Left ventricle myocardium inferior (tissue), 1 donor: ENCODE data around the gene RNF115. TPM values are rescaled to one million over a fixed set of nuclear protein-coding genes. Genes with fewer than 3 reads are reported as not detected.
A peak's percentile ranks its signal among the peaks of the same experiment; 100 is the strongest.

Experiments used
- DNase-seq: peaks from one replicate; pipeline ENCODE4 v3.0.0-alpha.2; 2020
- H3K27ac ChIP-seq: fragments of 200-600 bp; replicated peaks from 2 replicates; pipeline ENCODE4 v1.8.0; 2021
- H3K27me3 ChIP-seq: fragments of 200-600 bp; 2 replicates; pipeline ENCODE4 v1.8.0; 2021; ENCODE audit warnings: low read depth
- H3K36me3 ChIP-seq: fragments of 200-600 bp; 2 replicates; pipeline ENCODE4 v1.8.0; 2021
- H3K4me1 ChIP-seq: fragments of 200-600 bp; 2 replicates; pipeline ENCODE4 v1.8.0; 2021
- H3K4me3 ChIP-seq: fragments of 200-600 bp; 2 replicates; pipeline ENCODE4 v1.8.0; 2021; ENCODE audit warnings: mild to moderate bottlenecking, moderate library complexity
- H3K9me3 ChIP-seq: fragments of 200-600 bp; replicated peaks from 2 replicates; pipeline ENCODE4 v1.8.0; 2021
- intact Hi-C: fragments of 100-400 bp; cut with micrococcal nuclease; formaldehyde crosslinking; loops from one replicate; pipeline ENCODE4 v1.11.0; 2022
- total RNA-seq: library from RNA; stranded (reverse); fragmentation: NEBNext Ultra II Directional; extraction: Animal tissue kit (Norgen Biotek cat#: 25700); gene quantifications from one replicate; pipeline ENCODE4 v1.2.1, GENCODE V29; 2021
- TF ChIP-seq, protein P1 (sequence below): fragments of 200-600 bp; IDR thresholded peaks from 2 replicates; pipeline ENCODE4 v1.8.0; 2021; ENCODE audit warnings: antibody characterized with exemption, mild to moderate bottlenecking, borderline replicate concordance
- donor health status: DM: no; HTN: yes; CAD: no; lungs with severe emphysema.

RNF115 gene
- total RNA-seq, 1 donor from 2014 or later: 51.1 TPM

DNA sequence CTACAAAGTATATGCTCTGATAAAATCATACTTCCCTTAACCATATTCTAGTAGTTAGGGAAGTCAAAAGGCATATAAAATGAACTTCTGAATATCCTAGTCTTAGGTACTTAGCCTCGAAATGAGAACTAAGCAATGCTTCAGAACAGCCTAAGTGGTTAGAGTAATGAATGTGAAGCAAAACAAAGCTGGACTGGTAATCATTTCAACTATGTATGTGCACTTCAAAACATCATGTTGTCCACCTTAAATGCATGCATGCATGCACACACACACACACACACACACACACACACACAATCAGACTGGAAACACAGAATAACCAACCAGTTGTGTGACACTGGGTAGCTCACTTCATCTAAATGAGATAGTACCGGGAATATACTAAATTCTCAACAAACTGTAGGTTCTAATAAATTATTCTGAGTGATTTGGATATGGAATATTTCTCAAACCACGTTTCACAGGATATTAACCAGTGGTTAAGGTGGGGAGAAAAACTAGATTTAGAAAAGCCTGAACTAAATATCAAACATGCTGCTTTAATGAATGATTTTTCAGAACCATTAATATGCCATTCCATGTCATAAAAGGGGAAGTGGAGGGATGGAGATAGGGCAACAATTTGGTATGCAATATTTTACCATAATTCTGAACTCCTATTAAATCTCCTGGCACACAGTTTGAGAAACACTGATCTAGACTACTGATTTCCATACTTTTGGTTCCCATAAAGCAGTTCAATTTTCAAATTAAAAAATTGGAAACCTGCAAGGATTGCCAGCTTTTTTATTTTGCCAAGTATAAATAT, 19.5 kb downstream of the RNF115 start:
- TF ChIP-seq, protein P1, sequence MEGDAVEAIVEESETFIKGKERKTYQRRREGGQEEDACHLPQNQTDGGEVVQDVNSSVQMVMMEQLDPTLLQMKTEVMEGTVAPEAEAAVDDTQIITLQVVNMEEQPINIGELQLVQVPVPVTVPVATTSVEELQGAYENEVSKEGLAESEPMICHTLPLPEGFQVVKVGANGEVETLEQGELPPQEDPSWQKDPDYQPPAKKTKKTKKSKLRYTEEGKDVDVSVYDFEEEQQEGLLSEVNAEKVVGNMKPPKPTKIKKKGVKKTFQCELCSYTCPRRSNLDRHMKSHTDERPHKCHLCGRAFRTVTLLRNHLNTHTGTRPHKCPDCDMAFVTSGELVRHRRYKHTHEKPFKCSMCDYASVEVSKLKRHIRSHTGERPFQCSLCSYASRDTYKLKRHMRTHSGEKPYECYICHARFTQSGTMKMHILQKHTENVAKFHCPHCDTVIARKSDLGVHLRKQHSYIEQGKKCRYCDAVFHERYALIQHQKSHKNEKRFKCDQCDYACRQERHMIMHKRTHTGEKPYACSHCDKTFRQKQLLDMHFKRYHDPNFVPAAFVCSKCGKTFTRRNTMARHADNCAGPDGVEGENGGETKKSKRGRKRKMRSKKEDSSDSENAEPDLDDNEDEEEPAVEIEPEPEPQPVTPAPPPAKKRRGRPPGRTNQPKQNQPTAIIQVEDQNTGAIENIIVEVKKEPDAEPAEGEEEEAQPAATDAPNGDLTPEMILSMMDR: no peak
- Histone ChIP-seq H3K27me3 (no peaks in the 10 kb centered on the region), H3K9me3 (no peaks in the 10 kb centered on the region), H3K27ac (peak overlapping the region; percentile 55), H3K36me3 (no peaks in the 10 kb centered on the region), H3K4me1 (peaks cover 67% of the 10 kb centered on the region), H3K4me3 (no peak overlapping the region)
- DNase-seq: no peak
- intact Hi-C loops: no loop called here

DNA sequence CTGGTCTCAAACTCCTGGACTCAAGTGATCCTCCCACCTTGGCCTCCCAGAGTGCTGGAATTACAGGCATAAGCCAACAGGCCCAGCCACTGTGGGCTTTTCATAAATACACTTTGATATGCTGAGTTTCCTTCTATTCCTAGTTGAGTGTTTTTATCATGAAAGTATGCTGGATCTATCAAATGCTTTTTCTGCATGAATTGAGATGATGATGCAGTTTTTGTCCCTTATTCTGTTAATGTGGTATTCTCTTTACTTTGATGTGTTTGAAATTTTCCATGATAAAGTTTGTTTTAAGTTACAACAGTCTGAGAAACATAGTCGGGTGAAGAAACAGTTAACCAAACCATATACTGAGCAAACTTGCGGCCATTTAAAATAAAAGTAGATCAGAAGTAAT, 24.1 kb downstream of the RNF115 start:
- H3K4me3 ChIP-seq: no peak overlapping the region
- peaks cover 53% of the 10 kb centered on the region for H3K4me1 ChIP-seq

DNA sequence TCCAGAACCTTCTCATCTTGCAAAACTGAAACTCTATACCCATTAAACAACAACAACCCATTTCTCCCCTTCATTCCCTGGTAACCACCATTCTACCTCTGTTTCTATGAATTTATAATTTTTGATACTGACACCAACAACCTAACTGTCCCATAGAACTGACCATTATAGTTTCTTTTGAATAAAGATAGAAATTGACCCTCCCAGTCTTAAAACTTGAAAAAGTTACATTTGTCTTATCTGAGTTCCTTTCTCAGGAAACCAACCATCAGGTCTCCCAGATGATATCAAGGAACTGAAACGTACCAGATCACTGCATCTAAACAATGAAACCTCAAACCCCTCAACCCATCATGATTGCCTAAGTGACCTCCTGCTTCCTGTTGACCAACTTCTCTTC, 27.1 kb downstream of the RNF115 start:
- Histone ChIP-seq H3K27me3 (no peaks in the 10 kb centered on the region), H3K36me3 (peaks cover 18% of the 10 kb centered on the region), H3K4me1 (peaks cover 25% of the 10 kb centered on the region), H3K4me3 (no peak overlapping the region), H3K27ac (no peak overlapping the region), H3K9me3 (peaks cover 15% of the 10 kb centered on the region)
- no peak for DNase-seq
- TF ChIP-seq, protein P1: no peak
- intact Hi-C loops: no loop called here

More for the DNA sequence above, 24.1 kb downstream of the RNF115 start:
- Histone ChIP-seq H3K27ac (peak overlapping the region; percentile 39), H3K27me3 (no peaks in the 10 kb centered on the region), H3K9me3 (peaks cover 15% of the 10 kb centered on the region), H3K36me3 (peaks cover 5% of the 10 kb centered on the region)
- no peak for DNase-seq
- TF ChIP-seq, protein P1: no peak
- intact Hi-C loops: no loop called here

DNA sequence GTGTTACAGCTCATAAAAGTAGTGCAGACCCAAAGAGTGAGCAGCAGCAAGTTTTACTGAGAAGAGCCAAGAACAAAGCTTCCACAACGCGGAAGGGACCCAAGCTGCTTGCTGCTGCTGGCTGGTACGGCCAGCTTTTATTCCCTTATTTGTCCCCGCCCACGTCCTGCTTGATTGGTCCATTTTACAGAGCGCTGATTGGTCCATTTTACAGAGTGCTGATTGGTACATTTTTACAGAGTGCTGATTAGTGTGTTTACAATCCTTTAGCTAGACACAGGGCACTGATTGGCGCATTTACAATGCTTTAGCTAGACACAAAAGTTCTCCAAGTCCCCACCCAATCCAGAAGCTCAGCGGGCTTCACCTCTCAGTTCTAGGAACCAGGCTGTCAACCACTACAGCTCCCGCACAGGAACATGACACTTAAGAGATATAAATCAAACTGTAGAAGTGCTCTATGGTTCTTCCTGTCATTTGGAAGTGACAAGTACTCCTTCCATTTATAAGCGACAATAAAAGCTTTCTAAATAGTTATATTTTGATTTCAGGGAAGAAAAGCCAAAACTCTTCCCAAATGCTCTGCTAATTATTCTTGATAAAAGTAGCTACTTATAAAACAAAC, 28.5 kb downstream of the RNF115 start:
- Histone ChIP-seq H3K4me3 (no peak overlapping the region), H3K27ac (no peak overlapping the region), H3K36me3 (peaks cover 18% of the 10 kb centered on the region), H3K4me1 (peaks cover 11% of the 10 kb centered on the region), H3K27me3 (no peaks in the 10 kb centered on the region), H3K9me3 (peaks cover 15% of the 10 kb centered on the region)
- TF ChIP-seq, protein P1: no peak
- intact Hi-C loops: no loop called here
- DNase-seq: no peak

DNA sequence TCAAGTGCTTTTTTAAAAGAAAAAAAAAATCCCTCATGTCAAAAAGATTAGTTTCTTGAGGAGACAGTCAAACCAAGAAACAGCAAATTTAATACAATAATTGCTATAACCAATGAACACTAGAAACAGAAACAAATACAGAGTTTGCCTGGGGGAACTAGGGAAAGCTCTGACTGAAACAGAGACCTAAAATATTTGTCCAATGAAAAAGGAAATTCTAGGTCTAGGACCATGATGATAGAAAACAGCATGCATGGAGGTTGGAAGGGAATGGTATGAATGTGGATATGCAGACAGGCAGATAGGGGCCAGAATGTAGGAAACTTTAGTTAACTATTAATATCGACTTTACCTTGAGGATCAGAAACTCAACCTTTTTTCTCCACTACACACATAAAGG, 31.4 kb downstream of the RNF115 start:
- intact Hi-C loops: no loop called here
- Histone ChIP-seq H3K36me3 (peaks cover 27% of the 10 kb centered on the region), H3K4me3 (no peak overlapping the region), H3K9me3 (peaks cover 14% of the 10 kb centered on the region), H3K27ac (no peak overlapping the region), H3K27me3 (no peaks in the 10 kb centered on the region), H3K4me1 (peaks cover 3% of the 10 kb centered on the region)
- DNase-seq: no peak
- TF ChIP-seq, protein P1: no peak
